GM12801 (cell line): Measurements from ENCODE around the gene LRMDA.

Source experiments
- TF ChIP-seq, protein P1 (sequence below): IDR thresholded peaks from one replicate; pipeline ENCODE4 v1.5.1; 2011; ENCODE audit warnings: control low read depth; ENCODE audit not compliant: insufficient read length; ENCODE audit errors: extremely low read depth

The LRMDA gene

GRCh38 chr10:76281659-76282058, 850.2 kb downstream of the LRMDA start:
- TF ChIP-seq, protein P1, sequence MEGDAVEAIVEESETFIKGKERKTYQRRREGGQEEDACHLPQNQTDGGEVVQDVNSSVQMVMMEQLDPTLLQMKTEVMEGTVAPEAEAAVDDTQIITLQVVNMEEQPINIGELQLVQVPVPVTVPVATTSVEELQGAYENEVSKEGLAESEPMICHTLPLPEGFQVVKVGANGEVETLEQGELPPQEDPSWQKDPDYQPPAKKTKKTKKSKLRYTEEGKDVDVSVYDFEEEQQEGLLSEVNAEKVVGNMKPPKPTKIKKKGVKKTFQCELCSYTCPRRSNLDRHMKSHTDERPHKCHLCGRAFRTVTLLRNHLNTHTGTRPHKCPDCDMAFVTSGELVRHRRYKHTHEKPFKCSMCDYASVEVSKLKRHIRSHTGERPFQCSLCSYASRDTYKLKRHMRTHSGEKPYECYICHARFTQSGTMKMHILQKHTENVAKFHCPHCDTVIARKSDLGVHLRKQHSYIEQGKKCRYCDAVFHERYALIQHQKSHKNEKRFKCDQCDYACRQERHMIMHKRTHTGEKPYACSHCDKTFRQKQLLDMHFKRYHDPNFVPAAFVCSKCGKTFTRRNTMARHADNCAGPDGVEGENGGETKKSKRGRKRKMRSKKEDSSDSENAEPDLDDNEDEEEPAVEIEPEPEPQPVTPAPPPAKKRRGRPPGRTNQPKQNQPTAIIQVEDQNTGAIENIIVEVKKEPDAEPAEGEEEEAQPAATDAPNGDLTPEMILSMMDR, result no peak

DNA sequence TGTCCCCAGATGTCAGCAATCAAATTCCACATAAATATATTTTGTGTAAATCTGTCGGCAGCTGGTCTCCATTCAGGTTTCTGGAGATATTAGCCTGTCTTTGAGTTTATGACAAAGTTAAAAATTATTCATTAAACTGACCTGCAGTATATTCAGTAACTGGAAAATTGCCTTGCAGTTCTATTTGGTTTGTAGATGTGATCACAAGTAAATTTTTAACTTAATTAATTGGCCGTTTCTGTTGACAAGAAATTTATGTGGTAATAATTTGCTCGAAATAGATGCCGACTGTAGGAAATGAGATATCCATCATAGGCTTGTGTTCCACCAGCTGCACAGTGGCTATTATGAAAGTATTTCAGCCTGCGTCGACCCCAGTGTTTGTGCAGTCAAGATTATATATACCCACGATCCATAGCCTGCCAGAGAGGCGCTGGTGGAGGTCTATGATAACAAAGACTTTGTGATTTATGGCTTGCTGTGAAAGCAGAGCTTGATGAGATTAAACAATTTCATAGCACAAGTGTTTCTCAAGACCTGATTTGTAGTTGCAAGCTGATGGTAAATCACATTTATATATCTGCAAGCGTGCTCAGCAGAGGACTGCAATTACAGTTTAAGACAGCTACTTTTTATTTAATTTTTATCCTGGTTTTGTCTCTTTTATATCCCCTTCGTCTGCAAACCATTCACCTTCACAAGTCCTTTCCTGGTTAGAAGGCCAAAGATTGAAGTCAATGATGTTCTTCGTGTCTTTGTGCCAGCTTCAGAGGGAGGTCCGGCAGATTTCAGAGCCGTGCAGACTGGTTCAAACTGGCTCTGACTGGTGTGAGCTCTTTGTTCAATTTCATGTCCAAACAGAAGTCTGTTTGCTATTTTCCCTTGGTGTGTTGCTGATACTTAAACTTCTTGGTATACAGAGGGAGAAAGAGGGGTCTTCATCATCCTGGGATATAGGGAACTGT, 850.9 kb downstream of the LRMDA start:
- TF ChIP-seq, protein P1, result no peak

- TF ChIP-seq, protein P1, result no peak
Measured at GRCh38 chr10:76284351-76284750, 852.9 kb downstream of the LRMDA start.

DNA sequence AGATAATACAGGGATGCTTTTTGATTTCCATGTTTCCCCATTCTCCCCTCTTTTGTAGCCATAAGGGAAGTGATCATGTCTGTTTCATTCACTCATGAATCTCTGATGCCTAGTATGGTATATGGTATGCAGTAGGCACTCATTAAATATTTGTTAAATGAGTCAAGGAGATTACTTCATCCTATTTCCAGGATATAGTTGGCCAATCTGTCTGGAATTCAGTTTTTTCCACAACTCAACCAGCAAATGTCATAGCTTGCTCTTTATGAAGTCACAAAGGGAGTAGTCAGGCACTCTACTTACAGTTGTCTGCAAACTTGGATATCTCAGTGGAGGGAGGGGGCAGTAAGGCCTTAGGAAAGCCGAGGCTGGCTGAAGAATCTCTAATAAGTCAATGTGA, 853.6 kb downstream of the LRMDA start:
- TF ChIP-seq, protein P1, result no peak

DNA sequence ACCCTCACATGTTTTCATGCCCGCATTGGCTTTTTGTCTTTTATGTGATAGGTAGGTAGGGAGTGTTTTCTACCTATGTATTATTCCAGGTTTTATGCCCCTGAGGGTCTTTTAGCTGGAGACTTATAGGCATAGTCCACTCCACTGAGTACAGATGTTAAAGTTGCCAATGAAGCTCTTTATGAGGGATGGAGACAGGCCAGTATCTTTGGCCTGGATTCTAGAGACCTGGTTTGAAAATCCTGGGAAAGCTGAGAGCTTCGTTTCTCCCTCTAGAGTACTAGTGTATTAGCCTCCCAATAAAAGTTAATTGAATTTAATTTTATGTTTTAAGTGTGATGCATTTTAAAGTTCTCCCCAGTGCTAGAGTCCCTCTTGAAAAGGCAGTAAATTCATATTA, 854.1 kb downstream of the LRMDA start:
- TF ChIP-seq, protein P1, result no peak

- TF ChIP-seq, protein P1, result no peak
Measured at GRCh38 chr10:76286536-76286935, 855.1 kb downstream of the LRMDA start.

- TF ChIP-seq, protein P1, result no peak
Measured at GRCh38 chr10:76287856-76288255, 856.4 kb downstream of the LRMDA start.
